Esophagus muscularis mucosa (tissue), 4 donors: ENCODE measurements around the gene RNASEH2A. TPM values are rescaled to one million over a fixed set of nuclear protein-coding genes. Genes with fewer than 3 reads are reported as not detected.

Experiments
- DNase-seq: peaks from one replicate; pipeline ENCODE4 v3.0.0-alpha.2; 2017; ENCODE audit errors: extremely low spot score
- H3K27ac ChIP-seq, 4 donors: fragments of 200-600 bp; sonication (generic); replicated peaks in 1 of 4; 1 replicate in 3 of 4; 2 replicates in 1 of 4; pipeline ENCODE4 v1.5.1; 2016 to 2019; ENCODE audit warnings: mild to moderate bottlenecking in 1 of 4
- H3K27me3 ChIP-seq, 4 donors: fragments of 200-600 bp; sonication (generic); one replicate each; pipeline versions ENCODE4 v1.5.1 to v1.6.0; 2016 to 2019
- H3K36me3 ChIP-seq, 4 donors: fragments of 200-600 bp; sonication (generic); one replicate each; pipeline ENCODE4 v1.5.1; 2016 to 2019
- H3K4me1 ChIP-seq, 4 donors: fragments of 200-600 bp; sonication (generic); one replicate each; pipeline ENCODE4 v1.5.1; 2016 to 2019
- H3K4me3 ChIP-seq, 4 donors: fragments of 200-600 bp; sonication (generic); 1 replicate in 2 of 4; 2 replicates in 2 of 4; pipeline ENCODE4 v1.5.1; 2016 to 2019; ENCODE audit warnings: mild to moderate bottlenecking in 4 of 4, moderate library complexity in 1 of 4
- H3K9me3 ChIP-seq, 4 donors: fragments of 200-600 bp; sonication (generic); 1 replicate in 3 of 4; 2 replicates in 1 of 4; pipeline ENCODE4 v1.5.1; 2016 to 2019
- EP300 ChIP-seq: sonication (generic); formaldehyde crosslinking; IDR thresholded peaks from one replicate; pipeline ENCODE4 v1.6.1; 2017; ENCODE audit warnings: antibody characterized with exemption
- POLR2A ChIP-seq: fragments of 450-650 bp; IDR thresholded peaks from one replicate; pipeline ENCODE4 v1.6.1; 2017; ENCODE audit warnings: antibody characterized with exemption, moderate library complexity, mild to moderate bottlenecking, low read depth
- POLR2AphosphoS5 ChIP-seq, 2 donors: sonication (generic); formaldehyde crosslinking; IDR thresholded peaks; one replicate each; pipeline ENCODE4 v1.6.1; 2017; ENCODE audit warnings: antibody characterized with exemption in 2 of 2
- WGBS: methylation state at CpG from one replicate; pipeline ENCODE4 v1.1.5; 2018; 5-methylcytosine and 5-hydroxymethylcytosine counted together
- intact Hi-C: fragments of 100-400 bp; cut with DNase I; formaldehyde crosslinking; loops from one replicate; pipeline ENCODE4 v1.15.1; 2023
- total RNA-seq, 4 donors: library from RNA; depleted of rRNA; stranded (reverse); fragments of >200 nt; gene quantifications; one replicate each; pipeline versions ENCODE4 v1.1.0 to v1.2.1, GENCODE V29; 2016
- TF ChIP-seq, protein P1 (sequence below), 3 experiments: fragments of 200-600 bp in 2 of 3; fragments of 450-650 bp in 1 of 3; sonication (generic) in 2 of 3; IDR thresholded peaks; one replicate each; pipeline ENCODE4 v1.5.1; 2017 to 2019; ENCODE audit warnings: antibody characterized with exemption in 3 of 3, mild to moderate bottlenecking in 2 of 3, moderate library complexity in 1 of 3

RNASEH2A gene
- total RNA-seq, 4 donors from 2014 or later, result 2.7 to 6.6 (median 4.2) TPM

GRCh38 chr19:12792853-12793289, 13.5 kb upstream of the RNASEH2A start:
- Histone ChIP-seq H3K27me3 (no peaks in the 10 kb centered on the region), H3K9me3 (peaks cover 0 to 3% (median 0%) of the 10 kb centered on the region in 4 donors), H3K27ac (peak overlapping the region; percentile 97 to 99 (median 99)), H3K4me3 (peak overlapping the region; percentile 87 to 97 (median 90)), H3K4me1 (peaks cover 34 to 54% (median 52%) of the 10 kb centered on the region in 4 donors), H3K36me3 (peaks cover 0 to 17% (median 4%) of the 10 kb centered on the region in 4 donors)
- TF ChIP-seq, protein P1, sequence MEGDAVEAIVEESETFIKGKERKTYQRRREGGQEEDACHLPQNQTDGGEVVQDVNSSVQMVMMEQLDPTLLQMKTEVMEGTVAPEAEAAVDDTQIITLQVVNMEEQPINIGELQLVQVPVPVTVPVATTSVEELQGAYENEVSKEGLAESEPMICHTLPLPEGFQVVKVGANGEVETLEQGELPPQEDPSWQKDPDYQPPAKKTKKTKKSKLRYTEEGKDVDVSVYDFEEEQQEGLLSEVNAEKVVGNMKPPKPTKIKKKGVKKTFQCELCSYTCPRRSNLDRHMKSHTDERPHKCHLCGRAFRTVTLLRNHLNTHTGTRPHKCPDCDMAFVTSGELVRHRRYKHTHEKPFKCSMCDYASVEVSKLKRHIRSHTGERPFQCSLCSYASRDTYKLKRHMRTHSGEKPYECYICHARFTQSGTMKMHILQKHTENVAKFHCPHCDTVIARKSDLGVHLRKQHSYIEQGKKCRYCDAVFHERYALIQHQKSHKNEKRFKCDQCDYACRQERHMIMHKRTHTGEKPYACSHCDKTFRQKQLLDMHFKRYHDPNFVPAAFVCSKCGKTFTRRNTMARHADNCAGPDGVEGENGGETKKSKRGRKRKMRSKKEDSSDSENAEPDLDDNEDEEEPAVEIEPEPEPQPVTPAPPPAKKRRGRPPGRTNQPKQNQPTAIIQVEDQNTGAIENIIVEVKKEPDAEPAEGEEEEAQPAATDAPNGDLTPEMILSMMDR (IDR thresholded peaks at IDR 0.05), result no peak
- TF ChIP-seq EP300 (no peak), POLR2AphosphoS5 (IDR thresholded peaks at IDR 0.05) (no peak), POLR2A (no peak)
- under 1% methylated on average over 22 of the region's 22 CpGs for WGBS
- intact Hi-C loops, result no loop called here
- no peak for DNase-seq

DNA sequence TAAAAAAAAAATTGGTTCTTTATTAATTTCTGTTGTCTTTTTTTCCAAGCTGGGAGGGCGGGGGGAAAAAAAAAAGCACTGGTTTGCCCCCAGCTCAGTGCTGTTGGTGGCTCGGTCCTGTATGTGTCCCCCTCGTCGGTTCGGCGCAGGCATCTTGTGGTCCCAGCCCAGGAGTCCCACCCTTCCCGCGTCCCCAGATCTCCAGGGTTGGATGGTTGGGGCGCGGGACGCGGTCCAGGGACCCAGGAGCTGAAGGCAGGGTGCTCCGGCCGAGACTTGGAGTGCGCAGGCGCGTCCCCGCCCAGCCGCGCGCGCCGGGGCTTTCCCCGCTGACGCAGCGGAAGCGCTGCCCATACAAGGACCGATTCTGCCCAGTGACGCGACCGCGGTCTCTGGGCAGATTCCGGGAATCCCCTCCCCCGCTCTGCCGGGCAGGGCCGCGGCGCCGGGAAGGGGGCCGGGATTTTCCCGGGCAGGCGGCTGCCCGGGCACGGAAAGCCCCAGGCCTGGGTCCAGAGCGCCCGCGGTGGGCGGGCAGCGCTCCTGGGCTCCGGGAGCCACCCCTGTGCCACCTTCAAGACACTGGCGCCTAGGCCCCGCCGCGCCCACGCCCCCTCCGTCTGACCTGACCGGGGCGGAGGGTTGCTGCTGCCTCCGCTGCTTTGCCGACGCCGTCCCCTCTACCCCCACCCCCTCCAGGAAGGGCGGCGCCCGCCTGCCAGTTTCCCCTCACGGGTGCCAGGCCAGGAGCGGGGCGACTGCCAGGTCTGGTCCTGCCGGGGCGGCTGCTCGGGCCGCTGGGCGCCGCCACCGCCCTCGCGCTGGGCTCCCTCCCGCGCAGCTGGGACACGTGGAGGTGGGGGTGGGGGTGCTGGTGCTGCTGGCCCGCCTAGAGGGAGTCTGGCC, 12.8 kb upstream of the RNASEH2A start:
- Histone ChIP-seq H3K9me3 (peaks cover 0 to 3% (median 0%) of the 10 kb centered on the region in 4 donors), H3K27me3 (no peaks in the 10 kb centered on the region), H3K36me3 (peaks cover 0 to 23% (median 8%) of the 10 kb centered on the region in 4 donors), H3K27ac (peak overlapping the region; percentile 97 to 99 (median 99)), H3K4me3 (peak overlapping the region; percentile 87 to 97 (median 90)), H3K4me1 (peaks cover 27 to 47% (median 45%) of the 10 kb centered on the region in 4 donors)
- intact Hi-C loops, result no loop called here
- DNase-seq, result peak; percentile 99
- TF ChIP-seq POLR2AphosphoS5 (IDR thresholded peaks at IDR 0.05) (peak in 1 of 2 donors; percentile 96), POLR2A (peak; percentile 54), EP300 (peak; percentile 96)
- TF ChIP-seq, protein P1 (IDR thresholded peaks at IDR 0.05), result peak in 1 of 3 experiments; percentile 20
- under 1% methylated on average over 23 of the region's 81 CpGs for WGBS

GRCh38 chr19:12794196-12794941, 12.0 kb upstream of the RNASEH2A start:
- DNase-seq, result no peak
- peaks cover 4 to 32% (median 15%) of the 10 kb centered on the region in 4 donors for H3K36me3 ChIP-seq
- TF ChIP-seq POLR2A (no peak), EP300 (no peak)
- TF ChIP-seq, protein P1 (IDR thresholded peaks at IDR 0.05), result peak in 1 of 3 experiments; percentile 21
- H3K9me3 ChIP-seq, result peaks cover 0 to 3% (median 0%) of the 10 kb centered on the region in 4 donors
- no peaks in the 10 kb centered on the region for H3K27me3 ChIP-seq
- H3K27ac ChIP-seq, result peak overlapping the region; percentile 97 to 99 (median 99)
- intact Hi-C loops, result no loop called here
- 71% methylated on average over 7 of the region's 7 CpGs for WGBS
- peaks cover 19 to 39% (median 37%) of the 10 kb centered on the region in 4 donors for H3K4me1 ChIP-seq
- peak overlapping the region; percentile 87 to 97 (median 90) for H3K4me3 ChIP-seq

GRCh38 chr19:12794971-12795381, 11.4 kb upstream of the RNASEH2A start:
- no peak for TF ChIP-seq POLR2AphosphoS5 (IDR thresholded peaks at IDR 0.05)
- Histone ChIP-seq H3K9me3 (peaks cover 0 to 3% (median 0%) of the 10 kb centered on the region in 4 donors), H3K27me3 (no peaks in the 10 kb centered on the region), H3K27ac (peak overlapping the region; percentile 97 to 99 (median 99)), H3K4me3 (no peak overlapping the region), H3K4me1 (peaks cover 22 to 40% (median 38%) of the 10 kb centered on the region in 4 donors), H3K36me3 (peaks cover 6 to 38% (median 21%) of the 10 kb centered on the region in 4 donors)
- no peak for DNase-seq
- 92% methylated on average over 9 of the region's 9 CpGs for WGBS
- intact Hi-C loops, result loop anchor here (5.0 kb wide), 1 partner anchor 33 kb away; no protein-coding TSS in a partner anchor
